Lung (tissue), 12 donors: ENCODE results near the gene GNAO1. TPM values are rescaled to one million over a fixed set of nuclear protein-coding genes. Genes with fewer than 3 reads are reported as not detected.
"Not testable (repeated sequence)": the region's sequence is repeated elsewhere in the genome, so short reads cannot be mapped to it uniquely, and the experiment has no call there.

Experiments
- ATAC-seq: fragments of 200-7000 bp; cut with Tn5 transposase; one replicate; pipeline ENCODE4 v1.9.1; 2020; ENCODE audit warnings: moderate number of reproducible peaks; ENCODE audit not compliant: insufficient read depth, low FRiP score
- DNase-seq, 3 donors: peaks; one replicate each; pipeline ENCODE4 v3.0.0-alpha.2; 2013 to 2017
- H3K27ac ChIP-seq, 2 donors: one replicate each; pipeline ENCODE4 v1.5.1; 2013; ENCODE audit warnings: mild to moderate bottlenecking in 2 of 2, moderate library complexity in 2 of 2, control low read depth in 1 of 2, inconsistent platforms in 1 of 2, low read depth in 1 of 2, low read length in 1 of 2
- H3K27me3 ChIP-seq, 3 donors: one replicate each; pipeline ENCODE4 v1.5.1; 2013; ENCODE audit warnings: low read length in 2 of 3; ENCODE audit not compliant: control insufficient read depth in 3 of 3, insufficient read depth in 3 of 3
- H3K36me3 ChIP-seq, 4 donors: one replicate each; pipeline ENCODE4 v1.5.1; 2013; ENCODE audit warnings: low read length in 4 of 4, mild to moderate bottlenecking in 1 of 4, moderate library complexity in 1 of 4; ENCODE audit not compliant: control insufficient read depth in 4 of 4, insufficient read depth in 4 of 4
- H3K4me1 ChIP-seq, 5 donors: one replicate each; pipeline ENCODE4 v1.5.1; 2013; ENCODE audit warnings: low read length in 5 of 5, mild to moderate bottlenecking in 2 of 5, moderate library complexity in 1 of 5; ENCODE audit not compliant: control insufficient read depth in 5 of 5, insufficient read depth in 5 of 5
- H3K4me3 ChIP-seq: one replicate; pipeline ENCODE4 v1.5.1; 2013; ENCODE audit warnings: mild to moderate bottlenecking, control low read depth, moderate library complexity
- H3K9ac ChIP-seq, 2 donors: one replicate each; pipeline ENCODE4 v1.5.1; 2013; ENCODE audit warnings: low read length in 2 of 2, control low read depth in 1 of 2; ENCODE audit not compliant: insufficient read depth in 1 of 2
- H3K9me3 ChIP-seq, 4 donors: one replicate each; pipeline ENCODE4 v1.5.1; 2013; ENCODE audit warnings: low read length in 3 of 4, mild to moderate bottlenecking in 1 of 4, moderate library complexity in 1 of 4; ENCODE audit not compliant: control insufficient read depth in 4 of 4, insufficient read depth in 3 of 4
- CTCF ChIP-seq: IDR thresholded peaks from 2 replicates; pipeline ENCODE4 v1.5.1; 2012; ENCODE audit warnings: mild to moderate bottlenecking; ENCODE audit errors: control extremely low read depth, extremely low read depth
- WGBS, 2 donors: extraction: QIAGEN DNeasy Blood & Tissue Kit; methylation state at CpG; one replicate each; pipeline ENCODE4 v1.1.7; 2013; 5-methylcytosine and 5-hydroxymethylcytosine counted together
- polyA plus RNA-seq, 2 donors: library from polyadenylated mRNA; stranded (reverse); fragments of 200-250 nt; gene quantifications; one replicate each; pipeline ENCODE4 v1.2.1, GENCODE V29; 2013
- total RNA-seq, 2 donors: library from RNA; depleted of rRNA in 1 of 2; stranded (reverse); fragments of >200 nt in 1 of 2; gene quantifications; one replicate each; pipeline ENCODE4 v1.2.1, GENCODE V29; 2014 to 2021
- donor health status: control.
- donor health status: control.
- donor health status: Bipolar disorder and iron deficiency.
- donor health status: healthy.
- donor health status: DM: yes; HTN: yes; CAD: no.

The GNAO1 gene
- total and polyA plus RNA-seq, 4 donors = 0.33 to 5.2 (median 0.76) TPM

GRCh38 chr16:56387396-56387795, 196.1 kb downstream of the GNAO1 start:
- H3K9me3 ChIP-seq = no peaks in the 10 kb centered on the region
- no peak overlapping the region for H3K27ac ChIP-seq
- WGBS, 2 donors = 95 to 96% methylated on average over 3 of the region's 3 CpGs
- DNase-seq (no peak), ATAC-seq (no peak)
- no peaks in the 10 kb centered on the region for H3K4me1 ChIP-seq
- no peak overlapping the region for H3K9ac ChIP-seq
- no peak overlapping the region for H3K4me3 ChIP-seq
- H3K27me3 ChIP-seq = no peaks in the 10 kb centered on the region
- H3K36me3 ChIP-seq = peaks cover 29 to 50% (median 43%) of the 10 kb centered on the region in 4 donors
- no peak for TF ChIP-seq CTCF

GRCh38 chr16:56388209-56388608, 196.9 kb downstream of the GNAO1 start:
- no peak for TF ChIP-seq CTCF
- DNase-seq (no peak), ATAC-seq (no peak)
- Histone ChIP-seq H3K4me3 (no peak overlapping the region), H3K36me3 (peaks cover 26 to 49% (median 39%) of the 10 kb centered on the region in 4 donors), H3K4me1 (no peaks in the 10 kb centered on the region), H3K9me3 (no peaks in the 10 kb centered on the region), H3K9ac (no peak overlapping the region), H3K27me3 (no peaks in the 10 kb centered on the region), H3K27ac (no peak overlapping the region)

GRCh38 chr16:56389554-56389953, 198.3 kb downstream of the GNAO1 start:
- peaks cover 22 to 38% (median 29%) of the 10 kb centered on the region in 4 donors for H3K36me3 ChIP-seq
- DNase-seq (no peak), ATAC-seq (no peak)
- H3K27ac ChIP-seq = no peak overlapping the region
- 89 to 90% methylated on average over 3 of the region's 3 CpGs for WGBS, 2 donors
- no peaks in the 10 kb centered on the region for H3K4me1 ChIP-seq
- TF ChIP-seq CTCF = no peak
- no peak overlapping the region for H3K9ac ChIP-seq
- H3K9me3 ChIP-seq = no peaks in the 10 kb centered on the region
- H3K27me3 ChIP-seq = no peaks in the 10 kb centered on the region
- H3K4me3 ChIP-seq = no peak overlapping the region

- not testable (repeated sequence) for H3K27ac ChIP-seq, H3K9ac ChIP-seq, H3K4me1 ChIP-seq, H3K27me3 ChIP-seq, DNase-seq, H3K9me3 ChIP-seq, ATAC-seq, H3K4me3 ChIP-seq
- WGBS, 2 donors = 91 to 97% methylated on average over 3 of the region's 3 CpGs
- H3K36me3 ChIP-seq = peaks cover 6 to 12% (median 7%) of the 10 kb centered on the region in 4 donors
Measured at GRCh38 chr16:56396724-56397123, 205.4 kb downstream of the GNAO1 start.
